HG03159 (cell line): ENCODE data around the gene LAMA3.

Experiments used
- ATAC-seq: cut with Tn5 transposase; IDR thresholded peaks from one replicate; pipeline ENCODE4 v1.9.1; 2021; ENCODE audit warnings: mild to moderate bottlenecking, moderate library complexity; ENCODE audit not compliant: unreplicated experiment

LAMA3 gene

DNA sequence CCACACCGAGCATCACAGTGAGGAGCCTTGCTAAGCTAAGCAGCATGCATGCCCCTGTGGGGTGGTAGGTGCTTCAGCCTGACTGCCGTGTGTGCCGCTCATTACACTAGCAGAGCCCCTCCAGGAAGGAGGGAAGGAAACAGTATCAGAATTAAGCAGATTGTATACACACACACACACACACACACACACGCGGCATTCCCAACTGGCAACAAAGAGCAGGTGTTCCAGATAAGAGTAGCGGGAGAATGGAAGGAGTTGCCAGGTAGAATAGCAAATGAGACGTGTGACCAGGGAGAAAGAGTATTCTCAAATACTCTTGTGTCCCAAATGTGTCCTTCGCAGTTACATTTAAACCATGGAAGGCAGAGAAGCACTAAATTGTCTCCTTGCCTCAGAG lies 277.7 kb downstream of the LAMA3 start:
- no peak for ATAC-seq

DNA sequence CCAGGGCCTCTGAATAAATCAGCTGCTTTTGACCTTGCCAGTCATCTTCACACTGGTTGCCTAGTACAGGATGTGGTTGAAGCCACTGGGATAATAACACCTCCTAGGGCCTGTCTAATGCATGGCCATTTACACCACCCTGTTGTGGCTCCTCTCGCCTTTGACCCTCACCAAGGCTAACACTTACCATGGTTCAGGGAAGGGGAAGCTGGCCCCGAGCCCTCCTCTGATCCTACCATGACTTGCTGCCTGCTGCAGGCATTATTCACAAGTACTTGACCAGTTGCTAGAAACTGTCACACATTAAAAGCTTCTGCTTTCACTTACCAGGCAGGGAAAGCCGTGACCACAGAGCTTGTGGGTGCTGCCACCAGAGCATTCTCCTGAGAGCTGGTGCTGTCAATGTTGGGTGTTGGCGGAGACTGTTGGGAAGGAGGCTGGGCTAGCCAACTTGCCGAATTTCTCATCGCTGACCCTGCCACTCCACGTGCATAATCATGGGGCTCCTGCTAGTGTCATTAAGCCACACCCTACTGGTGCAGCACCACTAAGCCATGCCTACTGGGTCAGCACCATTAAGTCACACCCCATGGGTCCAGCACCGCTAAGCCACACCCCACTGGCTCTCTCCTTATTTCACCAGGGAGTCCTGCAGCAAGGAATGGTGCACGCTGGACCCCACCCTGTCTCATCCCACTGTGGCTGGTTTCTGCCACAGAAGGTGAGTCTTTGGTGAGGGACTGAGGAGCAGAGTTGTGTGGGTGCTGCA lies 278.3 kb downstream of the LAMA3 start:
- no peak for ATAC-seq

DNA sequence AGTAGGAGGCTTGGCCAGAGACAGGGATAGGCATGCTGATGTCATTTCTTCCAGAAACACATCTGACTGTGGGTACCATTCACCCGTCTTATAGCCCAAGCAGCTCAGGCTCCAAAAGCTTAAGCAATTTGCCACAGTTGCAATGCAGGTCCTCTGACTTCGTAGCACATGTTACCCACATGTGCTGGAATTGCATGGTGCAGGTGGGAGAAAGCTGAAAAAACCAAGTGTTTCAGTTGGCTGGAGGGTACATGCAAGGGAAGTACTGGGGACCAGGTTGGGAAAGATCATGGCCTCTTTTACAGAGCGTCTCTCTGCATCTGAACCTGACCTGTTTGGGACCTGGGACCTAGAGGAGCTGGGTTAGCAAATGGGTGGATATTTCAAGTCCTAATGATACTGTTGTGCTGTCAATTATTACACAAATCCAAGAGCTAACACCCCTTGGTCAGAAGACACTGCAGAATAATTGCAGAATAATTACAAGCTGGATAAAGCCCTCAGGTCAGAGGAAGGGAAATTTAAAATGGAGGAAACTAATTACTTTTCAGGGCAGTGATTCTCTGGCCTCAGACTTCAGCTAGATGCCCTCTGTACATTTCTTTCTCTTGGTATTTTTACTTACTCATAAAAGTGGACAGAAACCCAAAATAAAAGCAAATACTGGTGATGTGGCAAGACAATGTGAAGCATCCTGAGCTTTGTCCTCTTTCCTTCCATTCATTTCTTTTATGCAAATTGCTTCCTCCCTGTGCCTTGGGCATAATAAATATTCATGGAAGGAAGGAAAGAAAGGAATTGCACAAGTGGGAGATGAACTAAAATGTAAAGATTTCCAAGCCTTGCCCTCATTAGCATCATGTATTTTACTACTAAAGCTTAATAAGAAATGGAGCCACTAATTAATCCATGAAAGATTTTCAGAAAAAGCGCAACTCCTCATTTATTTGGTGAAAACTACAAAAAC lies 279.7 kb downstream of the LAMA3 start:
- no peak for ATAC-seq

DNA sequence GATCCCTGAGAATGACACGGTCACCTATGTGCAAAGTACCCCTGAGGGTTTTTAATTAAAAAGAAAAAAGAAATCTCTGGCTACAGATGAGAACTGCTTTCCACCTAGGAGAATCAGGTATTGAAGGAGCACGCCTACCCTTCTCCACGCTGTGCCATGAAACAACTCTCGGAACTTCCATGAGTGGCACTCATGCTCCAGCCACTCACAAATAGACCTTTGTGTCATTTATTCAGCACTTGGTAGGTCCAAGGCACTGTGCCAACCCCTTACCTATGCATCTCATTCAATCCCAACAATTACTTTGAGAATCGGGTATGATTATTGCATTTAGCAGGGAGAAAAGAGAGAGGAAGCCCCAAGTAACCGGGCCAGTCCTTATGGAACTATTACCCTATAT lies 280.4 kb downstream of the LAMA3 start:
- ATAC-seq = no peak

DNA sequence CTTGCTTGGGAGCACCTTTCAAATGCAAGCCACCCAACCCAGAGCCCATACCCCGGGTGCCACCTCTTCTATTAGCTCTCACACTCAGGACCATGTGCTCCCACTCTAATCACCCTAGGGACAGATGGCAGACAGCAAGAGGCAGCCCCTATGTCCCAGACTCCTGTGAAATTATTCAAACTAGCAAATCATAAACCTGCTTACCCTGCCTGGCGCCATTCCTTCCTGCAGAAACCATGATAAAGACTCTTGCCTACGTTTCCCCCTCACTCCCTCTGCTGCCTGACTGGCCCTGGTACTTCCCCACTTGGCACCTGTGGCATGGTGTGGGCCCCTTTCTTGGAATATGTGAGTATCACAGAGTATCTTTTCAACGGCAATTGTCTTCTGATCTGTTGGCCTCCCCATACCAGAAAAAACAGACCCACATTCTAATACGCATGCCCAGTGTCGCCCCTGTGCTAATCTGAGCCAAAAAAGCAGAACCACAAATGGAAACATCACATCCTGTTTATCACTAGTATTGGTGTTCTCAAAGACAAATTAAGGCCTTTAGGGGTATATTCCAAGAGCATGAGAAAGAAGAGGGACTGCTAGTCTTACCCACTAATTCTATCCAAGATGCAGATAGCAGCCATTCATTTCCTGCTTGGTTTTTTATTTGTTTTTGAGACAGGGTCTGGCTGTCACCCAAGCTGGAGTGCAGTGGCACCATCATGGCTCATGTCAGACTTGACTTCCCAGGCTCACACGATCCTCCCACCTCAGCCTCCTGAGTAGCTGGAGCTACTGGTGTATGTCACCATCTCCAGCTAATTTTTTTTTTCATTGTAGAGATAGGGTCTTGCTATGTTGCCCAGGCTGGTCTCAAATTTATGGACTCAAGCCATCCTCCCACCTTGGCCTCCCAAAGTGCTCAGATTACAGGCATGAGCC lies 281.2 kb downstream of the LAMA3 start:
- no peak for ATAC-seq

DNA sequence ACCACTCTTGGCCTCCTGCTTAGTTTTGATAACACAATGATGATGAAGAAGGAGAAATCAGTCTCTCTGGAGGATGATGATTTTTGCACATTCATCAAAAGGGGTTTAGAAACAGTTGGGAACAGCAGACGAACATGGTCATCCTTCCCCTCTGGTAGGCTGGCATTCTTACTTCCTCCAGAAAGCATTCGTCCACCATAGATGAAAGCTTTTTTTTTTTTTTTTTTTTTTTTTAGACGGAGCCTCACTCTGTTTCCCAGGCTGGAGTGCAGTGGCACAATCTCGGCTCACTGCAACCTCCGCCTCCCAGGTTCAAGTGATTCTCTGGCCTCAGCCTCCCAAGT lies 281.8 kb downstream of the LAMA3 start:
- ATAC-seq = no peak

DNA sequence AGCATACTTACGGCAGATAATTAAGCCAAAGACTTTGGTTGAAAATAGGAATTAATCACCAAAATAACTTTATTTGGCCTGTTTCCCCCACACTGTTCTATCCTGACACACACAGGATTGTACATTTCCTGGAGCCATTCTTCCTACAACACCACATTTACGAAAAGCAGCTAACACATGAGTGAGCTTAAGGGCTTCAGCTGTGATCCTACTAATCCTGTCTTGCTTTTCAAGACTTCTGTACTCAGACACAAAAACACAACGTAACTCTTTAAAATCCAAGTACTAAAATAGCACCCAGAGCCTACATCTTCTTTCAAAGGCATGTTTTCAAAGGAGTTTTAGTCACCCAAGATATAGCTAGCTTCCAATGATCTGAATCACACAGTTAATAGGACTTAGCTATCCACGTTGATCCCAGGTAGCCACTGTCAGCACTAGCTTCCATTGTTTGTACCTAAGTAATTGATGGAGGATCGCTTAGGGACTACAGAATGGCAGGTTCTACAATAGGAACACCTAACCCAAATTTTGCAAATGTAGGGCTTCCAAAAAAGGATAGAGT lies 282.5 kb downstream of the LAMA3 start:
- no peak for ATAC-seq

DNA sequence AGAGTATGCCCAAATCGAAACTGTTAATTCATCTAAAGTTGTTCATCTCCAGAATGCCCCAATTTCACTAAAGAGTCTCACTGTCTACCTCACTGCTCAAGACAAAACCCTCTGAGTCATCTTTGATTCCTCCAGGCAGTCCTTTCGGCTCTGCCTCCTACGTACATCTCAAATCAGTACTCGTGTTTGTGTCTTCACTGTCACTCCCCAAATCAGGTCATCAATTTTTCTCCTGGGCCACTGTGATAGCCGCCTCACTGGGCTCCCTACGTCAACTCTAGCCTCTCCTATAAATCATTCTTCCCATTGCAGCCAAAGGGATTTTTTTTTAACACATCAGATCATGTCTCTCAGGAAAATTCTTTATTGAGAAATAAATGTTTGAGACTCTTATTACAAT lies 283.2 kb downstream of the LAMA3 start:
- no peak for ATAC-seq

DNA sequence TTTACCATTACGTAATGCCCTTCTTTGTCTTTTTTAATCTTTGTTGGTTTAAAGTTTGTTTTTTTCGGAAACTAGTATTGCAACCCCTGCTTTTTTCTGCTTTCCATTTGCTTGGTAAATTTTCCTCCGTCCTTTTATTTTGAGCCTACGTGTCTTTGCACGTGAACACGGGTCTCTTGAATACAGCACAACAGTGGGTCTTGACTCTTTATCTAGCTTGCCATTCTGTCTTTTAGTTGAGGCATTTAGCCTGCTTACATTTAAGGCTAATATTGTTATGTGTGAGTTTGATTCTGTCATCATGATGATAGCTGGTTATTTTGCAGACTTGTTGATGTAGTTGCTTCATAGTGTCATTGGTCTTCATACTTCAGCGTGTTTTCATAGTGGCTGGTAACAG lies 287.9 kb downstream of the LAMA3 start:
- ATAC-seq = no peak

DNA sequence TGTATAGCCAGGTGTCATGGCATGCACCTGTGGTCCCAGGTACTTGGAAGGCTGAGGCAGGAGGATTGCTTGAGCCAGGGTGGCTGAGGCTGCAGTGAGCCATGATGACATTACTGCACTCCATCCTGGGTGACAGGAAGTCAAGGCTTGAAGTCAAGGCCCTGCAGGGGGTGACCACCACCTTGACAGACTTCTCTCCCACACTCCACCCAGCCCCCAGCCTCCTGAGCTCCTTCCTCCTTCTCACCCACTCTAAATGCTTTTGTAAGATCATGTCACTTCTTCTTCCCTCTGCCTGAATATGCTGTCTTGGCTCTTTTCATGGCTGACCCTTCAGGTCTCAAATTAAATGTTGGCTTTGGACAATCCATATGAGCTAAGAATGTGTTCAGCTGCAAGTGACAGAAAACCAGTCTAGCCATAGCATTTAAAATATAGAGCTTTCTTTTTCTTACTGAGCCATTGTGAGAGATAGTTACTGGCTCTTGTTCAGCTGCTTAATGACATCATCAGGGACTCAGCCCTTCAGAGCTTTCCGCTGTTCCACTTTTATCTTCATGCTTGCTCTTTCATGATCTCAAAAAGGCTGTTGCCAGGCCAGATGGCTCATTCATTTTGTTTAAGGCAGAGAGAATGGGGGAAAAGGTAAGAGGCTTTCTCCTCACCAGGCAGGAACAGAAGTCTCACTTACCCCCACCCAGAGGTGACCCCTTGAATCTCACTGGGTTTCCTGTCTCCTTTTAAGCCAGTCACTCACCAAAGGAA lies 288.6 kb downstream of the LAMA3 start:
- no peak for ATAC-seq

DNA sequence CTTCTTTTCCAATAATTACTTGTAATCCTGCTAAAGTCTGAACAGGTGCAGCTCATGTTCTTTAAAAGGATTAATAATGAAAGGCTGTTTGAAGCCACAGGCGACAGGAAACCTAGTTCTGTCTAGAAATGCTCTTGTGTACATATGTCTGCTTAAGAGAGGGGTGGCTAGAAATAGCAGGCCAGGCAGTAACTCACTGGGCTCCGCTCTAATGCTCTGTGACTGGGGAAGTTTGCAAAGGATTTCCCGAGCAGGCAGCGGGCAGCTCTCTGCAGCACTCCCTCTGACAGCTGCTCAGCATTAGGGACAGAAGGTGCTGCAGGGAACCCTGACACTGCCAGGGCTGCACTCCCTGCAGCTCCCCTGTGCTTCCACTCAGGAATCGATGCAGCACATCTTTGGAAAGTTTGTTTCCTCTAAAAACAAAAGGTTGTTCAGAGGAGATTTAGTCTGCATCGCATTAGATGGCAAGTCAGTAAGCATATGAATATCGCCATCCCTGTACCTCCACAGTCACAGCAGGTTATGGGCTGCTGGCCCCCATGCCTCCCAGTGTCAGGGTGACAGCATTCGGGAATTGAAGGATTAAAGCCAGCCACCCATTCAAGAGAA lies 292.2 kb downstream of the LAMA3 start:
- peak; percentile 68 for ATAC-seq

DNA sequence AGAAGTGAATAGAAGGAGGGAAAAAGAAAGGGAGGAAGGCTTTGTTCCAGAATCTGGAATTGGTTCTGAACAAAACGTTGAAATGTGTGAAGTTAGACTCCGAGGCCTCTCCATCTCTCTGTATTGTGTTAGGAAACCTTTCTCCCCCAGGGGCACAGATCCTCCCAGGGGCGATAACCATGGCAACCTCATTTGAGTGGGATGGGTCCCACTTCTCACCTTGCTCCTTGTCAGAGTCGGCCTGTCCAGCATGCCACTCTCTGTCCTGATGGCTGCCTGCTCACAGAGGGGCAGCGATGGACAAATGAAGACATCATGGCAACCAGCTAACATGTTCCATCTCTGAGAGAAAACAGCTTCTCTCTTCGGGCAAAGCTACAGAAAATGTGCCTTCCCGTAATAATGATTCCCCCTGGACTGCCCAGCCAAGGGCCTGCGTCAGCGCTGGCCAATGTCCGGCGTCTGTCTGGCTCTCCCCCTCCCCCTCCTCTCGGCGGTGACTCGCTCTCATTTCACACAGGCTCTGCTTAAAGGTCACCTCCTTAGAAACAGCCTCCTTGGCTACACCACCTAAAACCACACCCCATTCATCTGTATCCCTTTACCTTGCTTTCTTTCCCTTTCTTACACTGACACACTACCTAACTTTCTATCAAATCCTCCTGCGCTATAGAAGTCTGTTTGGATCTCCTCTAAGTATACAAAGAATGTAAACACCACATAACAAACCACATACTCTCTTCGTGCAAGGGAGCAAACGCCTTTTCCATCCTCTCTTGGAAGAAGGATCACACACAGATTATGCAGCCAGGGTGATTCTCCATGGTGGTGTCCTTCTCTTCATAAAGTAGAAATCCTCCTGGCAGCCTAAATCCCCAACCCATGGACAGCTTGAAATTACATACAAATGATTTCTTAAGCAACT lies 293.2 kb downstream of the LAMA3 start:
- ATAC-seq = no peak

DNA sequence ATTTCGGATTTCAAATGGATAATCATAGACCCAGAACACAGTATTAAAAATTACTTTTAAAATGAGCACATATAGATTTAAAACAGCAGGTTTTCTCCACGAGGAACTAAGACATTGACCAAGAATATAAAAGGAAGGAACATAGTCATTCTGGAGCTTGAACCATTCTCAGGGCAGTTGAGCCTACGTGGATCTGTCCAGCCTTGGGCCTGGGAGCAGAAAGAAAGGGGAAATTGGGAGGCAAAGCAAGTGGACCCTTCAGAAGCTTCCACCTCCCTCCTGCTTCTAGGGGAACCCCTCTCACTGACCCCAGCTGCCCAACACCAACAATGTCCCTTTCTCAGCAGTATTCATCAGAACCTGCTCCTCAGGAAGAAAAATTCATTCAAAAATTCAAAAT lies 293.9 kb downstream of the LAMA3 start:
- ATAC-seq = no peak

DNA sequence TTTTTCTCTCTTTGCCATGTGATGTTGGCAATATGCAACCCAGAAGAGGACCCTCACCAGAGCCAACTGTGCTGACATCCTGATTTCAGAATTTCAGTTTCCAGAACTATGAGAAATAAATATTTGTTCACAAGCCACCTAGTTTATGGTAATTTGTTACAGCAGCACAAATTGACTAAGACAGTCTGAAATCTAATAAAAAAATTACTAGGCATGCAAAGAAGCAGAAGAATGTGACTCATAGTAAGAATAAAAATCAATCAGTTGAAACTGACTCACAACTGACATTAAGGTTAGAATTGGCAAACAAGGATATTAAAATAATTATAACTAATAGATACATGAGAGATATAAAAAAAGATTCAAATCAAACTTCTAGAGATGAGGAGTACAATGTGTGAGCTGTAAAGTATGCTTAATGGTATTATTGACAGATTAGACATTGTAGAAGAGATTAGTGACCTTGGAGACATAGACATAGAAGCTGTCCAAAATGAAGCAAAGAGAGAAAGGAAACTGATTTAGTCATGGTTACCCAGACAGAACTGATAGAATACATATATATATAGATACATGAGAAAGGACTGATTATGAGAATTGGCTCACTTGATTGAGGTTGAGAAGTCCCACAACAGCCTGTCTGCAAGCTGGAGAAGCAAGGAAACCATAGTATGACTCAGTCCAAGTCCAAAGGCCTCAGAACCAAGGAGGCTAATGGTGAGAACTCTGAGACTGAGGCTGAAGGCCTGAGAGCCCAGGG lies 297.5 kb downstream of the LAMA3 start:
- peak; percentile 82 for ATAC-seq

DNA sequence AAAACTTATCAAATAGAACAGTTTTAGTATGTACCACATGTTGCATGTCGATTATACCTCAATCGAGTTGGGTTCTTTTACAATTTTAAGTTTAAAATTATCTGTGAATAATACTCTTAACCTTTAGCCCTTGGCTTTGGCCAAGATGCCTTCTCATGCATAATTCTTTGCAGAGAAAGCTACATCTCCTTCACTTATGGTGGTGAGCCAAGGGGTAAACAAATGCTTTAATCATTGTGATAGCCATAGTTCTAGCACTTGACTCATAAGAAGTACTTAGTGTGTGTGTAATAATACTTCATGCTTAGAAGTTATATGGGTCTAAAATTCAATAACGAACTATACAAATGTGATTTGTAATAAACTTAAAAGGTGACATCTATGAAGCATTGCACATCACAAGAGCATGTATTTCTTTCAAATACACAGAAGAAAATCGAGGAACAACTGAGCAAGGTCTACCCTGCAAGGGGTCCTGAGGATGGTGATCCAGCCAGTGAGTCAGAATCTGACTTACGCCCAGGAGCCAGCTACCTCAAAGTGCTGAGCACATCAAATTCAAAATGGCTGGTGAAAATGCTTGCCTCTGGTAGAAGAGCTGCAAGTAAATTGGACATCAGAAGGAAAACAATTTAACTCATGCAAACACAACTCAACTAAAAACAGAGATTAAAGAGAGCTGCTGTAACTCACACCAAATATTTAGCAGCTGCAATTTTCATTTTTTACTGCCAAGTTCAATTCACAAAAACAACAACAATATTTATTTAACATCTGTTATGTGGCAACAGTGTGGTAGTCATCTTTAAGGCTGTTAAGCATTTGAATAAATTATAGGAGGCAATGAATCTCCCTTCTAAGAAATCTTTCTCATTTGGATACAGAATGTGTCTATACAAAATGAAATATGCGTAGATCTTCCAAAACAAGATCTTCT lies 301.5 kb downstream of the LAMA3 start:
- no peak for ATAC-seq

DNA sequence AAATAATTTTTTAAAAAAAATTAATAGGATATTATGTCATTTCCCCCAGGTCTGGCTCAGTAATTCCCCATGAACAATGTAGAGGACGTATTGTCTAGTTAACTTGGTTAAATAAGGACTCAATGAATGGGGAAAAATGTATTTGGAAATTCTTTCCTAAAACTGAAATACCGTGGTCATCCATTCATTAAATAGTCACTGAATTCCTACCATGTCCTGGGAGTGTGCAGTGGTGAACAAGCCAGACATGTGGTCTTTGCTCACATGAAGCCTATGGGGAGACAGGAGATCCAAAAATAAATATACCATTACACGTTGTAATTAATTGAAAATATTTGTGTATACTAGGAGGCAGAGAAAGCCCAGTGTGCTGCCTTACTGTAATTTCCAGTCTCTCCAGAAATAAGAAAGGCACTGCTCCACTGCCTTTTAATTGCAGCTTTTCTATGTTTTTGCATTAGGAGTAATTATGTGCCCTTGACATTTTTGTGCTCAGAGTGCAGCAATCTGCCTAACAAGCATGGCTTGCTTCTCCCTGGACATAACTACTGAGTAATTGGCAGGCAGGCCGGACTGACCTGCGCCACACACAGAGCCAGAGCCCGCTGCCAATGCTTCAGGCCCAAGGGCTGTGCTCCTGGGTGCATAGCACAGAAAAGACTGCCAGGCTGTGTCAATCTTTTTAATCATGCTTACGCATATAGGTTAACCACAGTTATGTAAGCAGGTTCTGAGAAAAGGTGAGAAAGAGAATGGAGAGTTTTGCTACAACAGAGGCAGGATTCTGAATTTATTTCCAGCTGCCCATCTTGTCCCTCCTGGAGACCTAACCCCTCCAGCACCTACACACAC lies 303.1 kb downstream of the LAMA3 start:
- no peak for ATAC-seq
